ENCODE measurements around the gene HMGCL. TPM values are rescaled to one million over a fixed set of nuclear protein-coding genes. Genes with fewer than 3 reads are reported as not detected.
"Not testable (repeated sequence)": the region's sequence is repeated elsewhere in the genome, so short reads cannot be mapped to it uniquely, and the experiment has no call there.

HMGCL gene
- polyA plus RNA-seq, 1 donor (not counting 4 experiments of a cell fraction or from before 2014, with no cell fraction given): 24.1 TPM

- no peak overlapping the region for H3K4me3 ChIP-seq (ENCODE audit: control insufficient read depth in 2 of 3, extremely low read depth in 1 of 3, insufficient read depth in 2 of 3, low read depth in 1 of 3, low read length in 3 of 3)
- no peak for FAIRE-seq
- peaks cover 10 to 20% of the 10 kb centered on the region in 2 experiments for H3K36me3 ChIP-seq (ENCODE audit: control insufficient read depth in 2 of 2, extremely low read depth in 1 of 2, insufficient read depth in 2 of 2, low read length in 2 of 2)
- H3K9me1 ChIP-seq (ENCODE audit: control insufficient read depth, extremely low read depth, insufficient read depth, low read length): no peaks in the 10 kb centered on the region
- no peak for DNase-seq (ENCODE audit: low read depth, low spot score)
- no peak overlapping the region for H2AFZ ChIP-seq (ENCODE audit: control insufficient read depth, low read length)
- no peak overlapping the region for H3K4me2 ChIP-seq (ENCODE audit: control insufficient read depth, extremely low read depth, insufficient read depth, low read depth, low read length)
- no peaks in the 10 kb centered on the region for H4K20me1 ChIP-seq (ENCODE audit: control insufficient read depth, extremely low read depth, insufficient read depth, low read length)
- H3K4me1 ChIP-seq (ENCODE audit: control insufficient read depth, extremely low read depth, insufficient read depth, low read length): peaks cover 18% of the 10 kb centered on the region
- no peak for TF ChIP-seq EZH2 (IDR thresholded peaks at IDR 0.05; ENCODE audit: low read length)
- no peak for TF ChIP-seq CTCF (optimal IDR thresholded peaks at IDR 0.05 in 1 of 3, IDR thresholded peaks at IDR 0.05 in 1 of 3, conservative IDR thresholded peaks at IDR 0.05 in 1 of 3; ENCODE audit: extremely low read depth in 1 of 3, insufficient read depth in 2 of 3, low read length in 3 of 3)
- H3K27me3 ChIP-seq (ENCODE audit: control insufficient read depth, extremely low read depth, insufficient read depth, low read length): no peaks in the 10 kb centered on the region
- H3K9me3 ChIP-seq (ENCODE audit: control insufficient read depth, low read depth, low read length): no peaks in the 10 kb centered on the region
- H3K27ac ChIP-seq (ENCODE audit: control insufficient read depth, insufficient read depth, low read length): no peak overlapping the region
- no peak overlapping the region for H3K9ac ChIP-seq (ENCODE audit: control insufficient read depth, extremely low read depth, insufficient read depth, low read length)
- dilution Hi-C loops (cut with MboI; ENCODE audit: extremely low pct_ligation_motif_present, low sequenced_read_pairs): no loop called here
- peaks cover 23% of the 10 kb centered on the region for H3K79me2 ChIP-seq (ENCODE audit: control insufficient read depth, insufficient read depth, low read length)
These were observed 37.5 kb downstream of the HMGCL start for GRCh38 chr1:23787701-23788100.

- no peak for DNase-seq (ENCODE audit: low read depth, low spot score)
- Histone ChIP-seq H3K27ac (ENCODE audit: control insufficient read depth, insufficient read depth, low read length) (no peak overlapping the region), H3K4me2 (ENCODE audit: control insufficient read depth, extremely low read depth, insufficient read depth, low read depth, low read length) (no peak overlapping the region), H3K9ac (ENCODE audit: control insufficient read depth, extremely low read depth, insufficient read depth, low read length) (no peak overlapping the region), H3K79me2 (ENCODE audit: control insufficient read depth, insufficient read depth, low read length) (peaks cover 25% of the 10 kb centered on the region), H3K9me3 (ENCODE audit: control insufficient read depth, low read depth, low read length) (no peaks in the 10 kb centered on the region), H3K27me3 (ENCODE audit: control insufficient read depth, extremely low read depth, insufficient read depth, low read length) (no peaks in the 10 kb centered on the region), H3K4me1 (ENCODE audit: control insufficient read depth, extremely low read depth, insufficient read depth, low read length) (peaks cover 6% of the 10 kb centered on the region), H3K9me1 (ENCODE audit: control insufficient read depth, extremely low read depth, insufficient read depth, low read length) (no peaks in the 10 kb centered on the region), H3K36me3 (ENCODE audit: control insufficient read depth in 2 of 2, extremely low read depth in 1 of 2, insufficient read depth in 2 of 2, low read length in 2 of 2) (peaks cover 12 to 31% of the 10 kb centered on the region in 2 experiments), H4K20me1 (ENCODE audit: control insufficient read depth, extremely low read depth, insufficient read depth, low read length) (no peaks in the 10 kb centered on the region), H3K4me3 (ENCODE audit: control insufficient read depth in 2 of 3, extremely low read depth in 1 of 3, insufficient read depth in 2 of 3, low read depth in 1 of 3, low read length in 3 of 3) (no peak overlapping the region), H2AFZ (ENCODE audit: control insufficient read depth, low read length) (no peak overlapping the region)
- FAIRE-seq: no peak
- dilution Hi-C loops (cut with MboI; ENCODE audit: extremely low pct_ligation_motif_present, low sequenced_read_pairs): no loop called here
- TF ChIP-seq CTCF (optimal IDR thresholded peaks at IDR 0.05 in 1 of 3, IDR thresholded peaks at IDR 0.05 in 1 of 3, conservative IDR thresholded peaks at IDR 0.05 in 1 of 3; ENCODE audit: extremely low read depth in 1 of 3, insufficient read depth in 2 of 3, low read length in 3 of 3) (no peak), EZH2 (IDR thresholded peaks at IDR 0.05; ENCODE audit: low read length) (no peak)
These were observed 40.4 kb downstream of the HMGCL start for GRCh38 chr1:23784846-23785245.

- peaks cover 40% of the 10 kb centered on the region for H3K79me2 ChIP-seq (ENCODE audit: control insufficient read depth, insufficient read depth, low read length)
- H4K20me1 ChIP-seq (ENCODE audit: control insufficient read depth, extremely low read depth, insufficient read depth, low read length); H3K27ac ChIP-seq (ENCODE audit: control insufficient read depth, insufficient read depth, low read length); H3K9me3 ChIP-seq (ENCODE audit: control insufficient read depth, low read depth, low read length); H3K27me3 ChIP-seq (ENCODE audit: control insufficient read depth, extremely low read depth, insufficient read depth, low read length); H3K4me3 ChIP-seq (ENCODE audit: control insufficient read depth in 2 of 3, extremely low read depth in 1 of 3, insufficient read depth in 2 of 3, low read depth in 1 of 3, low read length in 3 of 3); FAIRE-seq; H3K9me1 ChIP-seq (ENCODE audit: control insufficient read depth, extremely low read depth, insufficient read depth, low read length); dilution Hi-C loops (cut with MboI; ENCODE audit: extremely low pct_ligation_motif_present, low sequenced_read_pairs); H2AFZ ChIP-seq (ENCODE audit: control insufficient read depth, low read length); DNase-seq (ENCODE audit: low read depth, low spot score); H3K9ac ChIP-seq (ENCODE audit: control insufficient read depth, extremely low read depth, insufficient read depth, low read length); H3K4me2 ChIP-seq (ENCODE audit: control insufficient read depth, extremely low read depth, insufficient read depth, low read depth, low read length): not testable (repeated sequence)
- peaks cover 14% of the 10 kb centered on the region for H3K4me1 ChIP-seq (ENCODE audit: control insufficient read depth, extremely low read depth, insufficient read depth, low read length)
- peaks cover 12 to 31% of the 10 kb centered on the region in 2 experiments for H3K36me3 ChIP-seq (ENCODE audit: control insufficient read depth in 2 of 2, extremely low read depth in 1 of 2, insufficient read depth in 2 of 2, low read length in 2 of 2)
These were observed 42.1 kb downstream of the HMGCL start for GRCh38 chr1:23783141-23783540.

Data from keratinocyte (primary cell).